ENCODE data around the gene GPC1. TPM values are rescaled to one million over a fixed set of nuclear protein-coding genes. Genes with fewer than 3 reads are reported as not detected.

Gene GPC1
- total RNA-seq, 1 donor, result 54.3 TPM

DNA sequence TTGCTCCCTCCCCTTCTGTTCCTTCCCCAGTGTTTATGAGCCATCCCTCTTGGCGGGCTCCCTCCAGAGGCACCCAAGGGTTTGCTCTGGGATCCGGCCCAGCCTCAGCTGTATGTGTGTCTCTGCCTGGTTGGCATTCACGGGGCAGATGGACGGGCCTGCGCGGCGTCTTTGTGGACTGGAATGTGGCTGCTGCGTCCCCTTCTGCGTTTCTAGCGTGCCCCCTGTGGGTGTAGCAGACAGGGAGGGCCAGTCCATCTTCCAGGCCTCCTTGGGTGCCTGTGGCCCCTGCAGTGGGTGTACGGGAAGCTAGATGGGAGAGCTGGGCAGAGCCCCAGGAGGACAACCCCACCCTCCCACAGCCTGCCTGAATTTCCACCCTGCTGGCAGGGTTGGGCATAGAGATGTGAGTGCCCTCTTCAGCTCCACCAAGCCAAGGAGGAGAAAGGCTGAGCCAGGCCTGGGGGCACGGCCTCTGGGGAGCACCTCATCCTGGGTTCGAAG, 15.7 kb downstream of the GPC1 start:
- Histone ChIP-seq H3K27ac (ENCODE audit: low read depth, low read length) (no peak overlapping the region), H3K36me3 (ENCODE audit: insufficient read depth, low read length) (no peaks in the 10 kb centered on the region), H3K4me1 (ENCODE audit: insufficient read depth, low read length) (peaks cover 4% of the 10 kb centered on the region), H3K4me3 (ENCODE audit: insufficient read depth, low read length) (no peak overlapping the region), H3K9me3 (ENCODE audit: low read depth, low read length) (no peaks in the 10 kb centered on the region), H3K27me3 (ENCODE audit: insufficient read depth, low read length) (no peaks in the 10 kb centered on the region), H3K4me2 (ENCODE audit: insufficient read depth, low read length) (no peak overlapping the region), H3K79me2 (ENCODE audit: insufficient read depth, low read length) (peaks cover 5% of the 10 kb centered on the region), H4K20me1 (ENCODE audit: insufficient read depth, low read length) (peaks cover 60% of the 10 kb centered on the region), H2AFZ (ENCODE audit: low read length) (no peak overlapping the region)
- peak; percentile 90 for DNase-seq (ENCODE audit: insufficient read length, low spot score, missing footprints)
- TF ChIP-seq, protein P1, sequence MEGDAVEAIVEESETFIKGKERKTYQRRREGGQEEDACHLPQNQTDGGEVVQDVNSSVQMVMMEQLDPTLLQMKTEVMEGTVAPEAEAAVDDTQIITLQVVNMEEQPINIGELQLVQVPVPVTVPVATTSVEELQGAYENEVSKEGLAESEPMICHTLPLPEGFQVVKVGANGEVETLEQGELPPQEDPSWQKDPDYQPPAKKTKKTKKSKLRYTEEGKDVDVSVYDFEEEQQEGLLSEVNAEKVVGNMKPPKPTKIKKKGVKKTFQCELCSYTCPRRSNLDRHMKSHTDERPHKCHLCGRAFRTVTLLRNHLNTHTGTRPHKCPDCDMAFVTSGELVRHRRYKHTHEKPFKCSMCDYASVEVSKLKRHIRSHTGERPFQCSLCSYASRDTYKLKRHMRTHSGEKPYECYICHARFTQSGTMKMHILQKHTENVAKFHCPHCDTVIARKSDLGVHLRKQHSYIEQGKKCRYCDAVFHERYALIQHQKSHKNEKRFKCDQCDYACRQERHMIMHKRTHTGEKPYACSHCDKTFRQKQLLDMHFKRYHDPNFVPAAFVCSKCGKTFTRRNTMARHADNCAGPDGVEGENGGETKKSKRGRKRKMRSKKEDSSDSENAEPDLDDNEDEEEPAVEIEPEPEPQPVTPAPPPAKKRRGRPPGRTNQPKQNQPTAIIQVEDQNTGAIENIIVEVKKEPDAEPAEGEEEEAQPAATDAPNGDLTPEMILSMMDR (IDR thresholded peaks at IDR 0.05; ENCODE audit: extremely low read depth, low read depth, low read length), result no peak

DNA sequence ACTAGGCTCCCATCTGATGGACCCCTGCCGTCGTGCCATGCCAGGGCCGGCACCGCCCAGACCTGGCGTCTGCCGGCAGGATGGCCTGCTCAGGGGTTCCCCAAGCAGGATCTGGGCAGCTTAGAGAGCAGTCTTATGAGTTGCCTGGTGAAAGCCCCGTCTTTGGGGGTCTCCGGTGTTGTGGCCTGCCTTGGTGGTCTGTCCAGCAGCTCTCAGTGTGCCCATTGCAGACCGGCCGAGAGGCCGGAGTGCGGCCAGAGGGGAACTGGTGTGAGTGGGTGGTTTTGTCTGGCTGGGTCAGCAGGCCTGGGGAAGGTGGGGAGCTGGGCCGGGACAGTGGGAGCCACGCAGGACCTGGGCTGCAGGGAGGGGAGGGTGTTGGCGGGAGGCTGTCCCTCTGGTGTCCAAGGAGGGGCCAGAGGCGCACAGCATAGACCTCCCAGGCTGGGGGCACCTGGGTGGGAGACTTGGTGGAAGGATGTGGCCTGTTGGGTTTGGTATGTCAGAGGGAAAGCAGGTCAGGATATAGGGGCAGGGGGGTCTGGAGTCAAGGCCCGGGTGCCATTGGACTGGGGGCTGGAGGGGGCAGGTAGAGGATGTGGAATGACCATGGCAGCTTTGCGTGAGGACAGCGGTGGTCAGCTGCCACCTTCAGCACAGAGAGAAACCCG, 16.5 kb downstream of the GPC1 start:
- H2AFZ ChIP-seq (ENCODE audit: low read length), result no peak overlapping the region
- H4K20me1 ChIP-seq (ENCODE audit: insufficient read depth, low read length), result peaks cover 61% of the 10 kb centered on the region
- TF ChIP-seq, protein P1 (IDR thresholded peaks at IDR 0.05; ENCODE audit: extremely low read depth, low read depth, low read length), result no peak
- peak; percentile 65 for DNase-seq (ENCODE audit: insufficient read length, low spot score, missing footprints)
- no peak overlapping the region for H3K27ac ChIP-seq (ENCODE audit: low read depth, low read length)
- H3K79me2 ChIP-seq (ENCODE audit: insufficient read depth, low read length), result peaks cover 5% of the 10 kb centered on the region
- H3K27me3 ChIP-seq (ENCODE audit: insufficient read depth, low read length), result no peaks in the 10 kb centered on the region
- peak overlapping the region; percentile 64 for H3K4me3 ChIP-seq (ENCODE audit: insufficient read depth, low read length)
- H3K4me2 ChIP-seq (ENCODE audit: insufficient read depth, low read length), result peak overlapping the region; percentile 73
- no peaks in the 10 kb centered on the region for H3K9me3 ChIP-seq (ENCODE audit: low read depth, low read length)
- H3K4me1 ChIP-seq (ENCODE audit: insufficient read depth, low read length), result peaks cover 4% of the 10 kb centered on the region
- H3K36me3 ChIP-seq (ENCODE audit: insufficient read depth, low read length), result no peaks in the 10 kb centered on the region

DNA sequence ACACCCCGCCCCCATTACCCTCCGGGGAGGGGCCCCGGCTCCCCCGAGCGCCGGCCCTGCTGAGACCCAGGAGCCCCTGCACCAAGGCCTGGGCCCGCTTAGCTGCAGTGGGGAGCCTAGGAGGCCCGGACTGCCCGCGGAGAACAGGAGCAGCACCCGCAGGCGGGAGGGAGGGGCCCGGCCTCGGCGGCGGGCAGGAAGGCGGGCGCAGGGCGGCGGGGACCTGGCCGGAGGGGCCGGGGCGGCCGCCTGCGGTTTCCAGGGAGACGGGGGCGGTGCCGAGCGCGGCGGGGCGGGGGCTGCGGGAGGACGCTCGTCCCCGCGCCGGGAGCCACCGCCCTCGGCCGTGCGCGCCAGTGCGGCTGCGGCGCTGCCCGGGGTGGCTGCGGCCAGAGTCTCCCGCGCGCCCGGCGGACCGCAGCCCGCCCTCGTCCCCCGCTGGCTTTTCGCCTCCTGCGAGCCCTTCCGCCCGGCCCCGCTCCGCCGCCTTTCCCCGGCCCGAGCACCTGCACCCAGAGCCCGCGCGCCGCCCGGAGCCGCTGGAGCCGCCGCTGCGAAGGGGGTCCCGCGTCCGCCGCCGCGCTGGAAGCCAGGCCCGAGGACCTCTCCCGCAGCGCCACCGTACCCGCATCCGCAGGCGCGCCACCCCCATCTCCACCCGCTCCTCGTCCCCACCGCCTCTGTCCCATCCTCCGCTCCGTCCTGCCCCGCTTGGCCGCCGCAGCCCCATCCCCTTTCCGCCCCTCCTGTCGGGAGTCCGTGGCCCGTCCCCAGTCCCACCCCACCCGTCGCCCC, 17.2 kb downstream of the GPC1 start:
- Histone ChIP-seq H4K20me1 (ENCODE audit: insufficient read depth, low read length) (peaks cover 64% of the 10 kb centered on the region), H3K27ac (ENCODE audit: low read depth, low read length) (no peak overlapping the region), H3K27me3 (ENCODE audit: insufficient read depth, low read length) (no peaks in the 10 kb centered on the region), H3K4me3 (ENCODE audit: insufficient read depth, low read length) (peak overlapping the region; percentile 64), H3K36me3 (ENCODE audit: insufficient read depth, low read length) (no peaks in the 10 kb centered on the region), H3K79me2 (ENCODE audit: insufficient read depth, low read length) (peaks cover 5% of the 10 kb centered on the region), H3K4me2 (ENCODE audit: insufficient read depth, low read length) (peak overlapping the region; percentile 73), H2AFZ (ENCODE audit: low read length) (no peak overlapping the region), H3K4me1 (ENCODE audit: insufficient read depth, low read length) (peaks cover 4% of the 10 kb centered on the region), H3K9me3 (ENCODE audit: low read depth, low read length) (no peaks in the 10 kb centered on the region)
- DNase-seq (ENCODE audit: insufficient read length, low spot score, missing footprints), result peak; percentile 99
- TF ChIP-seq, protein P1 (IDR thresholded peaks at IDR 0.05; ENCODE audit: extremely low read depth, low read depth, low read length), result no peak
